GM19467 (cell line): ENCODE measurements around the gene SLC9A3.
"Not testable (repeated sequence)": the region's sequence is repeated elsewhere in the genome, so short reads cannot be mapped to it uniquely, and the experiment has no call there.

Experiments
- ATAC-seq: cut with Tn5 transposase; IDR thresholded peaks from one replicate; pipeline ENCODE4 v1.9.1; 2021; ENCODE audit warnings: mild to moderate bottlenecking, moderate library complexity; ENCODE audit not compliant: unreplicated experiment

The SLC9A3 gene

GRCh38 chr5:524234-524972 is at the start of gene SLC9A3:
TSS of gene SLC9A3 (minus strand) at chr5:524449.
- no peak for ATAC-seq

DNA sequence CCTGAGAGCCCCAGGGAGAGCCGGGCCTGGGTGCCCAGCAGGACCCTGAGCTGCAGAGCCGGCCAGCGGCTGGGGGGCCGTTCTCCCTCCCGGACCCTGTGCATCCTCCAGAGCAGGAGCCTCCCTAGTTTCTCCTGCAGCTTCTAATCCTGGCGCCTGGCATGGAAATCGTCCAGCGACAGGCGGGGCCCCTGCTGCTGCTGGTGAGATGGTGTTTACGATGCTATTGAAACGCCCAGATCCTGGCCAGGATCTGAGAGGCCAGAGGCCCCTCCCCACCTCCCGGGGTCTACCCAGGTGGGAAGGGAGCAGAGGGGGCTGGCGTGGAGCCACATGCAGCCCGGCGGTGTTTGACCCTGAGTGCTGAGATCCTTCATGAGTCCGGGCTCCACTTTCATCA is 49.7 kb upstream of the SLC9A3 start:
- ATAC-seq = no peak

DNA sequence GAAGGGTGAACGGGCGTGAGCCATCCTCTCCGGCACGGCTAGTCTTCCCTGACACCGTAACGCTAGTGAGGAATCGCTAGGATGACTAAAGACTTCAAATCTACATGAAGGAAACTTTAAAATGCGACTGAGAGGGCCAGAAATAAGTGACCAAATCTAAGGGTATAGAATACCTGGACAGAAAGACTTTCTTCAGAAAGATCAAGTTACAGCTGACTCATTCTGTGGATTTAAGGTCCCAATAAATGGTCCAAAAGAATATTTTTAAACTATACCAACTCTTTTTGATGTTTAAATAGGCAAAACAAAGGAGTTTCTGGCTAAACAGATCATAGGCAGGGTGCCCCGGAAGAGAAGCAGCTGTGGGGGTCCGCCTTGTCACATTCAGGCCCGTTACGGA is 49.0 kb upstream of the SLC9A3 start:
- ATAC-seq = no peak

DNA sequence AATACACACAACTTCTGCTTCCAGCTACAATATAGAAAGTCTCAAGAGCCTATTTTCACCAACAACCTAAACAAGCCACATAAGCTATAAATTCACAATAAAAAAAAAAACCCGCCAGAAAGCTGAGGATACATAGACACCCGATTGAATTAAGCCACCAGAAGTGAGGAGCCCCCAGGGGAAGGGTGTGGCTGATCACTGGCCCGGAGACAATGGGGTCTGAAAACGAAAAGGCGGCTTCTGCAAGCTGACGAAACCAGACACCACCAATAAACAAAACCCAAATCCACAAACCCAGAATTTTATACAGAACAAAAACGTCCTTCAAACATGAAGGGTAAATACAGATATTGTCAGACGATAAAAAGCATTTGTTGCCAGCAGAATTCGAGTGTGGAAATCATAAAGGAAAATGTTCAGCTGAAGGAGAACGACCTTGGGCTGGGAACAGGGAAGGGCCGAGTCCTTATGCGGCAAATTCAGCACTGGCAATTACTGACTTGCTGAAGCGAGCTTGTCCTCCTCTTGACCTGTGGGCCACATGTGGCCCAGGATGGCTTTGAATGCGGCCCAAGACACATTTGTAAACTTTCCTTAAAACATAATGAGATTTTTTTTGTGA is 48.3 kb upstream of the SLC9A3 start:
- ATAC-seq = no peak

DNA sequence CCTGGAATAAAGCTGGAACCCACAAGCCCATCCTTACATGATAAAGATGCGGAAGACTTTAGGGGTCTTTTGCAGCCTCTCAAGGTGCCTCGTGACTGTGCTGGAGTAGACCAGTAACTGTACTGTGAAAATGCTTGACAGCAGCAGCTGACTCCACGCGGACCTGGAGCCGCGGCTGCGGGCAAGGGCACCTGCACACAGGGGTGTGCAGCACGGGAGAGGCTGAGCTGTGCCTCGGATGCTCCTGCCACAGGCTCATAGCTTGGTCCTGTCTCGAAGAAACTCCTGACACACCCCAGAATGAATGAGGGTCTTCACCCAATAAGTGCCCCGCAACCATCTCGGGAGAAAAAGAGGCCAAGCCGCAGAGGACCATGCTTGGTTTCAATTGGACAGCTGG is 47.5 kb upstream of the SLC9A3 start:
- ATAC-seq = no peak

DNA sequence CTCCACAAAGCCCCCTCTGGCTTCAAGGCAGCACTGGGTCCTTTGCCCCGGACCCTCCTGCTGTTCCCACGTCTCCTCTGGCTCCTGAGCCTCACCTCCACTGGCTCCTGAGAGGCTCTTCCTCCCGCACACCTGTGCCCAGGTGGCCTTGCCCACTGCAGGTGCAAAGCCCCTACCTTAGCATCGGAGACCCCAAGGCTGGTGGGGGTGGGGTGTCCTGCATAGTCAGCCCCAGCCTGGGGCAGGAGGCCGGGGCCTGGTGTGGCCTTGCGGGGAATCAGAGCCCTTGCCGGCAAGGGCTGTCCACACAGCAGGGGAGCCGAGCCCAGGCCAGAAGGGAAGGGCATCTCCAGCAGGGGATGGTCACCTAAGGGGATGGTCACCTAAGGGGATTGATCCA is 46.6 kb upstream of the SLC9A3 start:
- ATAC-seq = no peak

GRCh38 chr5:570446-570845 is 46.2 kb upstream of the SLC9A3 start:
- no peak for ATAC-seq

DNA sequence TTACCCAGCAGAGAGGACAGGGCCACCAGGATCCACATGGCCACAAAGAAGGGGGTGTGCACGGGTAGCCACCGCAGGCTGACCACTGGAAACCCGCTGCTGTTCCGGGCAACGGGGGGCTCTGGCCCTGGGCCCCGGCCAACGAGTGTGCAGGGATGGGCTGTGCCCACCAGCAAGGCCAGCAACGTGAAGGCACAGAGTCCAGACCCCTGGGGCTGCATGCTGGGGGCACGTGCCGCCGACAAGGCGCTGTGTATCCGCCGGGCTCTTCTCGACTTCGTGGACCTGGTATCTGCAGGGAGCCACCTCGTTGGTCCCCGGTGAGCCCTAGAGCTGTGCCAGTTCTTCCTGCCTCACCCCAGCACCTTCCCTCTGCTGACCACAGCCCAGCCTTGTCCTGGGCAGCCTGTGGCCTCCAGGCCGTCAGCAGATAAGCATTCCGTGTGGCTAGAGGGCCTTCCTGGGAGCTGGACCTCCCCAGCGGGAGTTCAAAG is 45.7 kb upstream of the SLC9A3 start:
- no peak for ATAC-seq

GRCh38 chr5:569358-569867 is 45.2 kb upstream of the SLC9A3 start:
- ATAC-seq = no peak

- no peak for ATAC-seq
Measured at GRCh38 chr5:568809-569208, 44.6 kb upstream of the SLC9A3 start.

DNA sequence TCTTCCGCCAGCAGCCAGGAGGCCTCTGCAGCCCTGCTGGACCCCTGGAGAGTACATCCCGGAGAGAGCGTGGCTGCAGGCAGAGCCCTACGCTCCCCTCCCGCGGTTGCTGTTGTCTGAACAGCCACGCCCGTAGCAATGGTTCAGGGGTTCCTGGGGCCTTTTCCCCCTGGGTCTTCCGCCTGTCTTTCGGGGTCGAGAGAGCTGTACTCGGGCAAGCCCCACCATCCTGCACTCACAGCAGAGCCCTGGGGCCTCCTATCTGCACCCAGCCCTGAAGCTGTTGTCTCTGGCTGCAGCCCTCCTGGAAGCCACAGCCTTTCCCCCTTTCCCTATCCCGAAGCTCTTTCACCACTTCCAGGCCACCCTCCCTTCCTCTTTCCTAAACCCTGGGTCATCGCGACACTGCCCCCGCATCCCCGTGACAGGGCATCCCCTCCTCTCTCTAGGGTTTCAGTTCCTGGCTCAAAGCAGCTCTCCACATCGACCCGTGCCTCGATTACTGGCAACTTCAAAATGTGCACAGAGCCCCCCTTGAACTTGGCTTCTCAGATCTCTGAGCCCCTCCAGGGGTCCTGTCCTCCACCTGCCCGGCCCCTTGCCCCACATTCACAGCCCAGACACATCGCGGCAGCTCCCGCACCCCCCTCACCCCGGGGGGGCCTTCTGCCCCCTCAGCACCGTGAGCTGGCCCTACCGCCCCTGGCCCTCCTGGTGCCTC is 44.0 kb upstream of the SLC9A3 start:
- no peak for ATAC-seq

GRCh38 chr5:567664-568060 is 43.4 kb upstream of the SLC9A3 start:
- ATAC-seq = no peak

GRCh38 chr5:566636-567309 is 42.5 kb upstream of the SLC9A3 start:
- ATAC-seq = no peak

GRCh38 chr5:565782-566440 is 41.7 kb upstream of the SLC9A3 start:
- no peak for ATAC-seq

- no peak for ATAC-seq
Measured at GRCh38 chr5:561408-561807, 37.2 kb upstream of the SLC9A3 start.

DNA sequence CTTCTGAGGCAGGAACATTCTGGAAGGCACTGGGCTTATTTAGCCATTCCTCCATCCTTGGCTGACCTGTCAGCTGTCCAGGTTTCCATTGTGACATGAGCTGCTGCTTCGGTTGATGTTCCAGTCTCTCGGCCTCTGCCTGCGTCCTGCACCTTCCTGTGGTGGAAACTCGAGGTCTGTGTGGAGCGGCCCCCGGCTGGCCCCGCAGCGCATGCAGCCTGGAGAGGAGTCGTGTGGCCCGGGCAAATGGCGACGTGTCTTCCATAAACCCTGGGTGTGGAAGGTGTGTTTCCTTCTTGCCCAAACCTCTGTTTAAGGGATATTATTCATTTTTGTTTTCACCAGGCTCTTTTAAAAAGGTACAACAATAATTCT is 36.5 kb upstream of the SLC9A3 start:
- ATAC-seq = no peak

- no peak for ATAC-seq
Measured at GRCh38 chr5:558871-559503, 34.7 kb upstream of the SLC9A3 start.

- ATAC-seq = no peak
Measured at GRCh38 chr5:558326-558725, 34.1 kb upstream of the SLC9A3 start.

- not testable (repeated sequence) for ATAC-seq
Measured at GRCh38 chr5:557917-558316, 33.7 kb upstream of the SLC9A3 start.

- no peak for ATAC-seq
Measured at GRCh38 chr5:556909-557441, 32.7 kb upstream of the SLC9A3 start.
